ENCODE data around the gene OGFOD2. TPM values are rescaled to one million over a fixed set of nuclear protein-coding genes. Genes with fewer than 3 reads are reported as not detected.
A peak's percentile ranks its signal among the peaks of the same experiment; 100 is the strongest.

Gene OGFOD2
- total RNA-seq, 4 donors from 2014 or later, result 5.9 to 16.3 (median 15.5) TPM

- no peaks in the 10 kb centered on the region for H3K36me3 ChIP-seq
- 91 to 95% methylated on average over 9 of the region's 9 CpGs for WGBS, 2 donors
- no peak overlapping the region for H3K27ac ChIP-seq
- intact Hi-C loops (cut with DNase I), result no loop called here
- H3K27me3 ChIP-seq, result no peaks in the 10 kb centered on the region
- DNase-seq, result no peak
- no peaks in the 10 kb centered on the region for H3K9me3 ChIP-seq
- TF ChIP-seq CTCF (IDR thresholded peaks at IDR 0.05) (no peak), POLR2A (IDR thresholded peaks at IDR 0.05) (no peak)
- peaks cover 0 to 16% of the 10 kb centered on the region in 2 donors for H3K4me1 ChIP-seq
- H3K4me3 ChIP-seq (replicated peaks in 1 of 3), result no peak overlapping the region
These were observed 51.2 kb downstream of the OGFOD2 start for GRCh38 chr12:123026094-123026853.

- DNase-seq, result peak; percentile 43 to 71
- Histone ChIP-seq H3K4me1 (peaks cover 0 to 23% of the 10 kb centered on the region in 2 donors), H3K27me3 (no peaks in the 10 kb centered on the region), H3K9me3 (no peaks in the 10 kb centered on the region), H3K4me3 (replicated peaks in 1 of 3) (no peak overlapping the region), H3K27ac (no peak overlapping the region), H3K36me3 (no peaks in the 10 kb centered on the region)
- TF ChIP-seq CTCF (IDR thresholded peaks at IDR 0.05), result no peak
- TF ChIP-seq POLR2A (IDR thresholded peaks at IDR 0.05), result no peak
- intact Hi-C loops (cut with DNase I), result no loop called here
- 40 to 51% methylated on average over 9 to 19 of the region's 19 CpGs for WGBS, 2 donors
These were observed 52.8 kb downstream of the OGFOD2 start for GRCh38 chr12:123027726-123028445.

- Histone ChIP-seq H3K4me3 (replicated peaks in 1 of 3) (no peak overlapping the region), H3K27me3 (no peaks in the 10 kb centered on the region), H3K9me3 (no peaks in the 10 kb centered on the region), H3K4me1 (peaks cover 0 to 29% of the 10 kb centered on the region in 2 donors), H3K36me3 (no peaks in the 10 kb centered on the region), H3K27ac (no peak overlapping the region)
- no peak for DNase-seq
- WGBS, 2 donors, result 83 to 87% methylated on average over 7 of the region's 7 CpGs
- no peak for TF ChIP-seq POLR2A (IDR thresholded peaks at IDR 0.05)
- TF ChIP-seq CTCF (IDR thresholded peaks at IDR 0.05), result no peak
- intact Hi-C loops (cut with DNase I), result no loop called here
These were observed 53.4 kb downstream of the OGFOD2 start for GRCh38 chr12:123028475-123028874.

- Histone ChIP-seq H3K36me3 (no peaks in the 10 kb centered on the region), H3K9me3 (no peaks in the 10 kb centered on the region), H3K4me3 (replicated peaks in 1 of 3) (no peak overlapping the region), H3K27me3 (no peaks in the 10 kb centered on the region), H3K4me1 (peaks cover 0 to 30% of the 10 kb centered on the region in 2 donors), H3K27ac (no peak overlapping the region)
- no peak for TF ChIP-seq CTCF (IDR thresholded peaks at IDR 0.05)
- no peak for TF ChIP-seq POLR2A (IDR thresholded peaks at IDR 0.05)
- intact Hi-C loops (cut with DNase I), result no loop called here
- no peak for DNase-seq
These were observed 54.5 kb downstream of the OGFOD2 start for GRCh38 chr12:123029550-123029949.

Small RNAs within 50 kb of the gene (microRNA-seq; reads per million reads assigned to microRNA genes)
- not detected for gene MIR4304

Small RNAs within 50 kb of the gene (small RNA-seq; reads per million reads assigned to genes)
- gene ARL6IP4, result not detected
- not detected for gene MIR4304

Other genes starting within 250 kb of the OGFOD2 start
- 1 to 10 TPM in 3 of 4 donors, under 1 TPM in 1; 0.92 to 4.0 (median 2.0) TPM for gene HCAR1, start 244.4 kb upstream of the OGFOD2 start, total RNA-seq
- gene DENR, start 222.4 kb upstream of the OGFOD2 start, total RNA-seq, result 10 to 100 TPM; 19.5 to 52.1 (median 29.9) TPM
- gene CCDC62, start 200.7 kb upstream of the OGFOD2 start, total RNA-seq, result under 1 TPM; 0.21 to 0.81 (median 0.23) TPM
- 10 to 100 TPM; 50.2 to 92.7 (median 56.2) TPM for gene HIP1R, start 139.8 kb upstream of the OGFOD2 start, total RNA-seq
- 10 to 100 TPM; 35.6 to 66.1 (median 63.5) TPM for gene VPS37B, start 79.1 kb upstream of the OGFOD2 start, total RNA-seq
- 1 to 10 TPM; 4.9 to 6.8 (median 5.3) TPM for gene ABCB9, start 8.8 kb upstream of the OGFOD2 start, total RNA-seq
- 100 to 1,000 TPM; 210 to 281 (median 262) TPM for gene ARL6IP4, start 5.4 kb downstream of the OGFOD2 start, total RNA-seq
- gene PITPNM2, start 175.8 kb downstream of the OGFOD2 start, total RNA-seq, result 10 to 100 TPM in 2 of 4 donors, 1 to 10 TPM in 2; 4.1 to 22.4 (median 9.3) TPM

All from thyroid gland (tissue), 4 donors.